Fibroblast of lung (primary cell): ENCODE data around the gene FAM20C.
"Not testable (repeated sequence)": the region's sequence is repeated elsewhere in the genome, so short reads cannot be mapped to it uniquely, and the experiment has no call there.

Experiments
- EZH2 ChIP-seq: IDR thresholded peaks from 2 replicates; pipeline ENCODE4 v1.5.1; 2012; ENCODE audit warnings: low read length, control low read depth, mild to moderate bottlenecking; ENCODE audit errors: missing control alignments
- TF ChIP-seq, protein P1 (sequence below), 2 donors: IDR thresholded peaks in 1 of 2; conservative IDR thresholded peaks in 1 of 2; 1 replicate in 1 of 2; 2 replicates in 1 of 2; pipeline ENCODE4 v1.5.1; 2011 to 2012; ENCODE audit warnings: low read length in 2 of 2, control low read depth in 1 of 2, inconsistent platforms in 1 of 2, low read depth in 1 of 2, mild to moderate bottlenecking in 1 of 2

DNA sequence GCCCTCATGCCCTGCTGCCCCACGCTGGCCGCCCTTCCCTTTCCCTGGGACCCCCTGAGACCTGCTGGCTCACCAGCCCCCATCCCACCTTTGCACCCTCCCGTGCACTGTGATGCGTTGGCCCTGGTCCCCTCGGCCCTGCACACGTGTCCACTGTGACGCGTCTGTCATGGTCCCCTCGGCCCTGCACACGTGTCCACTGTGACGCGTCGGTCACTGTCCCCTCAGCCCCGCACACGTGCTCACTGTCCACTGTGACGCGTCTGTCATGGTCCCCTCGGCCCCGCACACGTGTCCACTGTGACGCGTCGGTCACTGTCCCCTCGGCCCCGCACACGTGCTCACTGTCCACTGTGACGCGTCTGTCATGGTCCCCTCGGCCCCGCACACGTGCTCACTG, 14.0 kb downstream of the FAM20C start:
- TF ChIP-seq EZH2 = not testable (repeated sequence)
- TF ChIP-seq, protein P1, sequence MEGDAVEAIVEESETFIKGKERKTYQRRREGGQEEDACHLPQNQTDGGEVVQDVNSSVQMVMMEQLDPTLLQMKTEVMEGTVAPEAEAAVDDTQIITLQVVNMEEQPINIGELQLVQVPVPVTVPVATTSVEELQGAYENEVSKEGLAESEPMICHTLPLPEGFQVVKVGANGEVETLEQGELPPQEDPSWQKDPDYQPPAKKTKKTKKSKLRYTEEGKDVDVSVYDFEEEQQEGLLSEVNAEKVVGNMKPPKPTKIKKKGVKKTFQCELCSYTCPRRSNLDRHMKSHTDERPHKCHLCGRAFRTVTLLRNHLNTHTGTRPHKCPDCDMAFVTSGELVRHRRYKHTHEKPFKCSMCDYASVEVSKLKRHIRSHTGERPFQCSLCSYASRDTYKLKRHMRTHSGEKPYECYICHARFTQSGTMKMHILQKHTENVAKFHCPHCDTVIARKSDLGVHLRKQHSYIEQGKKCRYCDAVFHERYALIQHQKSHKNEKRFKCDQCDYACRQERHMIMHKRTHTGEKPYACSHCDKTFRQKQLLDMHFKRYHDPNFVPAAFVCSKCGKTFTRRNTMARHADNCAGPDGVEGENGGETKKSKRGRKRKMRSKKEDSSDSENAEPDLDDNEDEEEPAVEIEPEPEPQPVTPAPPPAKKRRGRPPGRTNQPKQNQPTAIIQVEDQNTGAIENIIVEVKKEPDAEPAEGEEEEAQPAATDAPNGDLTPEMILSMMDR (conservative IDR thresholded peaks at IDR 0.05 in 1 of 2, IDR thresholded peaks at IDR 0.05 in 1 of 2; ENCODE audit: low read depth in 1 of 2, low read length in 2 of 2) = not testable (repeated sequence)
